IPS-20b (cell line): Measurements from ENCODE around the gene ERFL.

Experiments
- H3K27ac ChIP-seq: one replicate; pipeline ENCODE4 v1.5.1; 2013; ENCODE audit warnings: low read length
- H3K27me3 ChIP-seq: 2 replicates; pipeline ENCODE4 v1.6.1; 2013; ENCODE audit warnings: mild to moderate bottlenecking, low read length, inconsistent platforms; ENCODE audit not compliant: insufficient read depth
- H3K36me3 ChIP-seq: 2 replicates; pipeline ENCODE4 v1.6.1; 2013; ENCODE audit warnings: low read depth, mild to moderate bottlenecking, inconsistent platforms, low read length, moderate library complexity; ENCODE audit not compliant: insufficient read depth
- H3K4me1 ChIP-seq: 2 replicates; pipeline ENCODE4 v1.6.1; 2013; ENCODE audit warnings: mild to moderate bottlenecking, control low read depth, inconsistent platforms, low read length, moderate library complexity; ENCODE audit not compliant: insufficient read depth
- H3K4me3 ChIP-seq: 2 replicates; pipeline ENCODE4 v1.5.1; 2013; ENCODE audit warnings: mild to moderate bottlenecking, low read length, inconsistent platforms
- H3K9ac ChIP-seq: 2 replicates; pipeline ENCODE4 v1.6.1; 2013; ENCODE audit warnings: low read depth, mild to moderate bottlenecking, inconsistent platforms, low read length, moderate library complexity
- H3K9me3 ChIP-seq: 2 replicates; pipeline ENCODE4 v1.6.1; 2013; ENCODE audit warnings: mild to moderate bottlenecking, low read depth, low read length, inconsistent platforms; ENCODE audit not compliant: insufficient read depth

ERFL gene

DNA sequence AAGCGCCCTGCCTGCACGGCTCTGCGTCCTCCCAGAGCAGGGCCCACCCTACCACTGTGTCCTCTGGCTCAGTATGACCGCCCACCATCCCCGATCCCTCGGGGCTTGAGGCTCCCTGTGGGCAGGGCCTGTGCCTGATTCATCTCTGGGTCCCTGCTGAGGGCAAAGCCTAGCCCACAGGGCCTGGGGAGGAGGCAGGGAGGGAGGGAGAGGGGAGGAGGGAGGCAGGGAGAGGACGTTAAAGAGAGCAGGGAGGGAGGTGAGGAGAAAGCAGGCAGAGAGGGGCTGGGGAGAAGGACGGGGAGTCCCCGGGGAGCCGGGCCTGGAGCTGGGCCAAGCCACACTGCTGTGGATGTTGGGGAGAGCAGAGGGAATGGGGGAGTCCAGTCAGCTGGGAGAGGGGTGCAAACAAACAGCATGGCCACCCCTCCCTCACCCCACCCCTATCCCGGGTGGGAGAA lies 4.0 kb upstream of the ERFL start:
- Histone ChIP-seq H3K9me3 (no peaks in the 10 kb centered on the region), H3K4me3 (no peak overlapping the region), H3K4me1 (peaks cover 6% of the 10 kb centered on the region), H3K27me3 (peaks cover 100% of the 10 kb centered on the region), H3K27ac (no peak overlapping the region), H3K36me3 (no peaks in the 10 kb centered on the region), H3K9ac (no peak overlapping the region)

DNA sequence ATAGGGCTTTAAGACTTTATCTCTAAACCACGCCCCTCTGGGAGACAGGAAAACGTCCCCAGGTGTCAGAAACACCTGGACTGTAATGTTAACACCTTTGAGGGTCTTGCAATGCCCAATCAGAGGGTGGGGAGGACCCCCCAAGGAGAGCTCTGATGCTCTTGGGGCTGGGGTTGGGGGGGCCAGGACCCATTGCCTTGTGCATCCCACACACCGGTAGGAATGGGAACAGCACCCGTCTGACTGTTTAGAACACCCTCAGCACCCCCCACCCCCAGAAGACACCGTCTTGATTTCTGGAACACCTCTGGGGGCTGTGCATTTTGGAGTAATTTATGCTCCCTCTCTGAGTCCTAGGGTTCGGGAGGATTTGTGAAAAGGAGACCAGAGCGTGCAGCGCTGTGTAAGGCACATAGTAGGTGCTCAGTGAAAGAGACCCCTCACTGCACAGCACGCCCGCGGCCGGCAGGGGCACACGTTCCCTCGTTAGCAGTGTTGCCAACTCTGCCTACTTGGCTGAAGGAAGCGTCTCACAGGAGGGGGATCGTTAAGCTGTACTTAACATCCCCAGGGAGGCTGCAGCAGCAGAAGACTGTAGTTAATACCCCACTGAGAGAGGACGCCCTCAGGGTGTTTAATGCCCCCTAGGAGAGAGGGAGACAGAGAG lies 2.8 kb upstream of the ERFL start:
- H3K27ac ChIP-seq = no peak overlapping the region
- peaks cover 6% of the 10 kb centered on the region for H3K4me1 ChIP-seq
- no peak overlapping the region for H3K9ac ChIP-seq
- peaks cover 100% of the 10 kb centered on the region for H3K27me3 ChIP-seq
- no peak overlapping the region for H3K4me3 ChIP-seq
- no peaks in the 10 kb centered on the region for H3K9me3 ChIP-seq
- H3K36me3 ChIP-seq = no peaks in the 10 kb centered on the region

DNA sequence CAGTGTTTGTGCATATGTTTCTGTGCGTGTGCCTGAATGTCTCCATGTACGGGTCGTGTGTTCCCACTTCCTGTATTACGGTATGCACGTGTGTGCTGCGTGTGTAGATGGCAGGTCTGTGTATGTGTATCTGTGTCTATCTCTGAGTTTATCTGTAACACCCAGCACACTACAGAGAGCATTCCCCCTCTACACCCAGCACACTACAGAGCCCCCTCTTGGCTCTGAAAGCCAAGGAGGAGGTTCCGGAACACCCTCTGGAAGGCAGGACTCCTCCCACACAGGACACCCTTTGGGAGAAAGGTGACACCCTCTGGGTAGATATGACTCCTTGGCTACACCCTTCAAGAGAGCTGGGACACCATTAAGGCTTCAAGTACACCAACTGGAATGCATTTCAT lies 2.1 kb upstream of the ERFL start:
- H3K4me1 ChIP-seq = peaks cover 6% of the 10 kb centered on the region
- peaks cover 100% of the 10 kb centered on the region for H3K27me3 ChIP-seq
- H3K9me3 ChIP-seq = no peaks in the 10 kb centered on the region
- no peak overlapping the region for H3K27ac ChIP-seq
- no peaks in the 10 kb centered on the region for H3K36me3 ChIP-seq
- no peak overlapping the region for H3K4me3 ChIP-seq
- no peak overlapping the region for H3K9ac ChIP-seq

DNA sequence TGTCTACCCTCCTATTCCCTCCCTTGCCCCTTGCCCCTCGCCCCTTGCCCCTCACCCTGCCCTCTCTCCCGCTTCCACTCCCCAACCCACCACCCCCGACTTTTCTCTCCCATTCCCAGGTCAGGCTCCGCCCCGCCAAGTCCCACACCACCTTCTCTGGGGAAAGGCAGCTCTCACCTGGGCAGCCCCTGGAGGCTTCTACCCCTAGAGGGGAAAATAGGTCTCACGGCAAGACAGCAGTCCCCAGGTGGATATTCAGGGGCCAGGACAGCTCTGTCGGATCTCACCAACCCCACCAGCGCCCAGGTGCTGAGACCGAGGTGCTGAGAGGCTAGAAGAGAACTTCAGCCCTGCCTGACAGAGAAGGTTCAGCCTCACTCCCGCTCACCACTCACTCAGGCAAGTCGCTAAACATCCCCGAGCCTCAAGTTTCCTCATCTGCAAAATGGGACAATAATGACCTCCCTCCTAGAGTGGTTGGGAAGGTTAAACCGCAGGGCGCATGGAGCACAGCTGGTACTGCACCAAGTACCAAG lies 1.4 kb upstream of the ERFL start:
- H3K27me3 ChIP-seq = peaks cover 100% of the 10 kb centered on the region
- H3K4me3 ChIP-seq = no peak overlapping the region
- H3K4me1 ChIP-seq = peaks cover 6% of the 10 kb centered on the region
- no peaks in the 10 kb centered on the region; the same call in 1 of the 2 replicates for H3K9me3 ChIP-seq
- H3K9ac ChIP-seq = no peak overlapping the region
- no peak overlapping the region for H3K27ac ChIP-seq
- no peaks in the 10 kb centered on the region for H3K36me3 ChIP-seq

DNA sequence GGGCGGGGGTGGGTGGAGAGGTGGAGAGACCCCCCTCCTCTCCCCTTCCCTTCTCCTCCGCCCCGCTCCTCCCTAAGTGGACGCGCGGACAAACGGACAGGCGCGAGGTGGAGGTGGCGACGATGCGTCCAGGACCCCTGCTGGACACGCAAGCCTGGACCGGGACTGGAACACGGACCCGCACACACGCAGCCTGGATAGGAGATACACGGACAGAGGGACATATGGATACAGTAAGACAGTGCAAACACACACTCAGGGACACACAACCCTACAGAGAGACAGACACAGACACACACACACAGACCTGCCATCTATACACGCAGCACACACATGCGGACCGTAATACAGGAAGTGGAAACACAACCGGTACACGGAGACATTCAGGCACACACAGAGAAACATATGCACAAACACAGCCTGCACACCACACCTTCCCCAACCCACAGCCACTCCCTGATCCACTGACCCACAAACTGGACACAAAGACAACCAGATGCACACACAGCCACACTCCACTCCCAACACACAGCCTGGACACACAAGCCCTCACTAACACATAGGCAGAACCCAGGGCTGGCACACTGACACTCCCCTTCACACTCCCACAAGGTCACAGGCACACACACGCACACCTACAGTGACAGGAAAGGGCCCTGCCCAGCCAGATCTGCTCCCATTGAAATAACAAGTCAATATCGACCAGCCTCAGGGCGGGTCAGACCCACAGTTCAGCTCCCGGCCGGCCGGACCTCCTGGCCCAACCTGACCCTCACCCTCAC lies 696 bp upstream of the ERFL start:
- peaks cover 6% of the 10 kb centered on the region for H3K4me1 ChIP-seq
- H3K9me3 ChIP-seq = no peaks in the 10 kb centered on the region; the same call in 1 of the 2 replicates
- H3K36me3 ChIP-seq = no peaks in the 10 kb centered on the region
- peak overlapping the region; percentile 63; the same call in 1 of the 2 replicates for H3K4me3 ChIP-seq
- H3K9ac ChIP-seq = no peak overlapping the region
- H3K27ac ChIP-seq = no peak overlapping the region
- peaks cover 100% of the 10 kb centered on the region for H3K27me3 ChIP-seq

DNA sequence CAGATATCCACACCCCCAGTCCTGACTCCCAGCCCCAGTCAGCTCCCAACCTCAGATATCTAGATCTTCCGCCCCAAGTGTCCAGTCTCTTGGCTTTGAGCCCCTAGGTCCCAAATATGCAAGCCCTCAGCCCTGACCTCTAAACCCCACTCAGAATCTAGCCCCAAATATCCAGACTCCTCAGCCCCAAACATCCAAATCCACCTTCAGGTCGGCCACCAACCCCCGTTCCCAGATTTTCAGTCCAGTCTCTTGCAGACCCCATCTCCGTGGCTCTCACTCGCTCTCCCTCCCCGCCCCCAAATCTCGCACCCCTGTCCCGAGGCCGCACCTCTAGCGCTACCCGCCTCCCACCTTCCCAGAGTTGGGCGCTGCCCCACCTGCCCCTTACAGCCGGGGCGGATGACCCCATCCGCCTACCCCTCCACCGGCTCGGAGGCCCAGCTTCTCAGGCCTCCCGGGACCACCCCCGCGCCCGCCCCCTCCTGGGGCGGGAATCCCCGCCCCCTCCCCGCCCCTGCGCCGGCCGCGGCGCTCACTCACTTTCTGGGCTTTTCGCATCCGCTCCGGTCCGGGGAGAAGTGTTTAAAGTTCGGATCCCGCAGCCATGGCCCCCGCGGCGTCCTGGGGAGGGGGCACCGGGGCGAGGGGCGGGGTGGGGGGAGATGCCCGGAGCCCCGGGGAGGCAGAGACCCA lies 604 bp downstream of the ERFL start:
- H3K9ac ChIP-seq = no peak overlapping the region
- peaks cover 98% of the 10 kb centered on the region for H3K27me3 ChIP-seq
- no peak overlapping the region for H3K27ac ChIP-seq
- H3K4me3 ChIP-seq = peak overlapping the region; percentile 63
- peaks cover 6% of the 10 kb centered on the region for H3K4me1 ChIP-seq
- no peaks in the 10 kb centered on the region; the same call in 1 of the 2 replicates for H3K9me3 ChIP-seq
- H3K36me3 ChIP-seq = no peaks in the 10 kb centered on the region

DNA sequence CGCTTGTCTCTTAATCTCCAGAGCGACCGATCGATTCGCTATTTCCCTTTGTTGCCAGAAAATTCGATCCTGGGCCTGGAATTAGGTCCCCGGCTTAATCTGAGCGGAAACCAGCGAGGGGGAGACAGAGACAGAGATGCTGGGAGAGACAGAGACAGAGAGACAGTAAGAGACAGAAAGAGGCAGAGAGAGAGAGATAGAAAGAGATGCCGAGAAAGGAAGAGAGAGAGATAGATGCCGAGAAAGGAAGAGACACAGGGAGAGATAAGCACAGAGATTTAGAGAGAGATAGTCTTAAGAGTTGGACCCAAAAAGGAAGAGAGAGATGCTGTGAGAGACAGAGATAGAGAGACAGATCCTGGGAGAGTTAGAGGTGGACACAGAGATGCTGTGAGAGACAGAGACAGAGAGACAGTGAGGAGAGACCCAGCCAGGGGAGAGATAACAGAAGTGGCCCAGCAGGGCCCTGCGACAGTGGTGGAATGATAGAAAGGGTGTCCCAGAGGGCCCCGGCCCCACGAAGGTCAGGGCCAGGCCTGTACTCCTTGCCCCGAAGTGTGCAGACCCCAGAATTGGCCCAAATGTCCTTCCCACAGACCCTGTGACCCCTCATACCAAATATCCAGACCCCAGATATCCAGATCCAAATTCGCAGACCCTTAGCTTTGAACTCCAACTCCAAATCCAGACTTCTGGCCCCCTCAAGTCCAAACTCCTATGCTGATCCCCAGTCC lies 1.3 kb downstream of the ERFL start:
- peaks cover 9% of the 10 kb centered on the region for H3K4me1 ChIP-seq
- H3K9ac ChIP-seq = no peak overlapping the region
- H3K36me3 ChIP-seq = no peaks in the 10 kb centered on the region
- no peak overlapping the region for H3K4me3 ChIP-seq
- no peaks in the 10 kb centered on the region; the same call in 1 of the 2 replicates for H3K9me3 ChIP-seq
- H3K27me3 ChIP-seq = peaks cover 98% of the 10 kb centered on the region
- no peak overlapping the region for H3K27ac ChIP-seq

DNA sequence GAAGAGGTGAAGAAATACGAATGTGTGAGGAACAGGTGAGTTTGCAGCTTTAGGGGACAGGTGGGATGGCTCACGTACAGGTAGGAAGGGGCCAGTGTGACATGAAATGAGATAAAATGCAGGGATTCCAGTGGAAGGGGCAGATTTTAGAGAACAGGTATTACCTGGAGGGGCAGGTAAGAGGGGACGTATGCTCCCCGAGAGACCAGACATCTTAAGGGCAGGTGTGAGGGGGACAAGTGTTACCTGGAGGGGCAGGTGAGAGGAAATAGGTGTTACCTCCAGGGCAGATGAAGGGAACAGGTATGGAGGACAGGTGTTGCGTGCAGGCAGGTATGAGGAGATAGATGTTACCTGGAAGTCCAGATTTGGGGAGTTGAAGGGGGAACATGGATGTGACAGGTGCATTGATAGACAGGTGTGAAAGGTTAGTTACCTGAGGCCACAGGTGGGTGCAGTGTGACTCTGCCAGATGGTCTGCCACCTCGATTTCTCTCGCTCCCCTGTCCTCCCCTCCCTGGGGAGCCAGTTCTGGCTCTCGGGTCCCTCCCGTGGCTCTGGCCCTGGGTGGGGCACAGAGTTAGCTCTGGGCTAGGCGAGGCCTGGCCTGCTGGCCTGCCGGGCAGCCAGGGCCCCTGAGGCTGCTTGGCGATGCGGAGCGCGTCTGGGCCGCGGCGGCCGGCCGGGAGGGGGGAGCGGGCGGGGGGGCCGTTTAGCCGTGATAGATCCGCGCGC lies 2.1 kb downstream of the ERFL start:
- Histone ChIP-seq H3K4me3 (no peak overlapping the region), H3K27me3 (peaks cover 98% of the 10 kb centered on the region), H3K4me1 (0 out of 2 replicates have a peak, but pooled peaks cover 3% of the 10 kb centered on the region), H3K36me3 (no peaks in the 10 kb centered on the region), H3K27ac (no peak overlapping the region), H3K9me3 (no peaks in the 10 kb centered on the region; the same call in 1 of the 2 replicates), H3K9ac (no peak overlapping the region)

DNA sequence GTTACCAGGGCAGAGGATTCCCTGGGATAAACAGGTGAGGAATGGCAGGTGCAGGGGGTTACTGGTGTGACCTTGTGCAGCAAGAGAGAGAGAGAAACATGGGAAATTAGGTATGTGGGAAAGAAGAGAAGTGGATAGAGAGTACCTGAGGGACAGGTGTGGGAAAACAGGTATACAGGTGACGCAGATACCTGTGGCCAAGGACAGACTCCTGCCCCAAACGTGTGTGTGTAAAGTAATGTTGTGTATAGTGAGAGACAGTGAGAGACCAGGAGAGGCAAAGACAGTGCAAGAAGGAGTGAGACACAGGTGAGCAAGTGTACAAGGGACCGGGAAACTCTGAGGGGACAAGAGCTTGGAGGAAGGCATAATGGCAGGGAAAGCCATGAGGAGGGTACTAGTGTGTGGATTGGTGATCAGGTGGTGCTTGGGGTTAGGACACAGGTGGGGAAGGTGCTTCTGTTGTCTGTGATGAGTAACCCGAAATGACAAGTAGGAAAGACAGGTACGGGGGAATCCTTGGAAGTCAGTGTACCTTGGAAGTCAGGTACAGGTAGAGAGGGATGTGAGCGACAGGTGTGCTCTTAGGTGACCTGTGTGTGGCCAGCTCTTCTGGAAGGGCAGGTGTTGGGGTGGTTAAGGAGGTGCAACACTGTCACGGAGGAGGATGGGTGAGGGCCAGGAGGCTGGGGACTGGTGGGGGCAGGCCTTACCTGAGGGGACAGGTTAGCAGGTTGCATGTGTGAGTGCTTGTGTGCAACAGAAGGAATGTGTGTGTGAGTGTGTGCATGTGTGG lies 2.8 kb downstream of the ERFL start:
- Histone ChIP-seq H3K4me3 (no peak overlapping the region), H3K27me3 (peaks cover 98% of the 10 kb centered on the region), H3K9me3 (no peaks in the 10 kb centered on the region; the same call in 1 of the 2 replicates), H3K27ac (no peak overlapping the region), H3K4me1 (0 out of 2 replicates have a peak, but pooled peaks cover 3% of the 10 kb centered on the region), H3K36me3 (no peaks in the 10 kb centered on the region), H3K9ac (no peak overlapping the region)
